Right lung (tissue), 5 donors: ENCODE measurements around the gene LYRM9. TPM values are rescaled to one million over a fixed set of nuclear protein-coding genes. Genes with fewer than 3 reads are reported as not detected.
A peak's percentile ranks its signal among the peaks of the same experiment; 100 is the strongest.
"Not testable (repeated sequence)": the region's sequence is repeated elsewhere in the genome, so short reads cannot be mapped to it uniquely, and the experiment has no call there.

Experiments
- DNase-seq, 2 donors: peaks; one replicate each; pipeline ENCODE4 v3.0.0-alpha.2; 2013
- polyA plus RNA-seq, 5 donors: library from polyadenylated mRNA; unstranded; fragments of 120-200 nt; gene quantifications; one replicate each; pipeline versions ENCODE4 v1.2.1 to v1.2.3, GENCODE V29; 2013; ENCODE audit warnings: inconsistent platforms in 1 of 5, low replicate concordance in 1 of 5; ENCODE audit not compliant: insufficient read length in 5 of 5, insufficient read depth in 1 of 5

Gene LYRM9
- polyA plus RNA-seq, 5 donors: 12.7 to 22.3 (median 14.9) TPM

GRCh38 chr17:27879987-27880608 lies 13.1 kb downstream of the LYRM9 start:
- DNase-seq: peak; percentile 42 to 61

GRCh38 chr17:27878776-27879562 lies 14.2 kb downstream of the LYRM9 start:
- DNase-seq: peak in 1 of 2 donors; percentile 12

DNA sequence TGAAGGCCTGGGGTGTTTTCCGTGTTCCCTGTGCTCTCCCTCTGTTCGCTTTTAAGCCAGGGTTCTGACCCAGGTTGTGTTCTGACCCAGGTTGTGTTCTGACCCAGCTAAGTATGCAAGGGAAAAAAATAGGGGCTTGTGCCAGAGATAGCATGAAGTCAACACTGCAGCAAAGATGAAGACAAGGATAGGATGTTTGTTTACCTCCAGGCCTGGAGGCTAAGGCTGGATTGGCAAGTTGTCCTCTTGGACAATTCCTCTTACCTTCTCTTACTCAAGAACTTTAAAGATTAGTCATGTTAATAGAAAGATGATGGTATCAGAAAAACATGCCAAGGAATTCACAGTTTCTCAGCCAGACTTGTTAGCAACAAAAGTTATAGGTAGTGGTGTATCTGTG lies 19.4 kb downstream of the LYRM9 start:
- DNase-seq: no peak

GRCh38 chr17:27873211-27873610 lies 20.0 kb downstream of the LYRM9 start:
- no peak for DNase-seq

DNA sequence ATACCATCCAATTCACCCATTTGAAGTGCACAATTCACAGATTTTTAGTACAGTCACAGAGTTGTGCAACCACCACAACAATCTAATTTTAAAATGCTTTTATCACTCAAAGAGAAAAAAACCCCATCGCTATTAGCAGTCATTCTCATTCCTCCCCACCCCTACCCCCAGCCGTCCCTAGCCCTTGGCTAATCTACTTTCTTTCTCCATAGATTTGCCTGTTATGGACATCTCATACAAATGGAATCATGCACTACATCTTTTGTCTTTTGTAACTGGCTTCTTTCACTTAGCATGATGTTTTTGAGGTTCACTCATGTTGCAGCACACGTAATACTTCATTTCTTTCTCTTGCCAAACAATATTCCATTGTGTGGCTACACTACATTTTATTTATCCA lies 20.4 kb downstream of the LYRM9 start:
- DNase-seq: no peak

DNA sequence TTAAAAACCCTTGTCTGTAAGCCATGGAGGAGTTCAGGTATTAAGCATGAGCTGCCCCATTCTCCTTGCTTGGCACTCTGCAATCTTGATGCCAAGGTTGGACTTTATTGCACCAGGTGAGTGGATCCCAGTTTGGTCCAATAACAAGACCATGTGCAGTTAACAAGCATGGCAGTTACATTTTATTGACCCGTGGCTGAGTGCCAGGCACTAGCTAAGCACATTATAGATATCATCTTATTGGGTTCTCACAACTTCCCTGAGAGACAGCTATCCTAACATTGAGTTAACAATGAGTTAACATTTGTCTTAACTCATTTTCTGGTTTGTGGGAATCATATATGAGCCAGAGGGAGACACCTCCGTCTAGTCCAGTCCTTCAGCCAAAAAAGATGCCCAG lies 21.8 kb downstream of the LYRM9 start:
- DNase-seq: no peak

GRCh38 chr17:27870345-27870744 lies 22.8 kb downstream of the LYRM9 start:
- no peak for DNase-seq

GRCh38 chr17:27868565-27868964 lies 24.6 kb downstream of the LYRM9 start:
- no peak for DNase-seq

DNA sequence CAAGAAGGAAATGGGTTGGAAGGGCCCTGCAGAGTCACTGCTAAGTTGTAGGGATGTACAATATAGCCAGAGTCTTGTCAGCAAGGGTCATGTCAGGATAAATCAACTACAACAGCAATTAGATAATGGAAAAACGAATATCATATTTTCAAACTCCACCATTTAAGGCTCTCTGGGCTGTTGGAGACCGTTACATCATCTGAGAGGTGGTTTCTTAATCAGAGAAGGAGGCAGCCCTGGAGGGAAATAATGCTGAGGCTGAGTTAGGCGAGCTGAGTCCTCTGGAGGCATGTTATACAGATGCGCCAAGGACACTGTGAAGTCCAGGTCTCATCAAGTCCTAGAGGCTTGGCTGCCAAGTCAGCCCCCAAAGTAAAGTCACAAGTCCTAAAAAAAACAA lies 30.3 kb downstream of the LYRM9 start:
- no peak for DNase-seq

- no peak for DNase-seq
These were observed 31.2 kb downstream of the LYRM9 start for GRCh38 chr17:27862004-27862403.

DNA sequence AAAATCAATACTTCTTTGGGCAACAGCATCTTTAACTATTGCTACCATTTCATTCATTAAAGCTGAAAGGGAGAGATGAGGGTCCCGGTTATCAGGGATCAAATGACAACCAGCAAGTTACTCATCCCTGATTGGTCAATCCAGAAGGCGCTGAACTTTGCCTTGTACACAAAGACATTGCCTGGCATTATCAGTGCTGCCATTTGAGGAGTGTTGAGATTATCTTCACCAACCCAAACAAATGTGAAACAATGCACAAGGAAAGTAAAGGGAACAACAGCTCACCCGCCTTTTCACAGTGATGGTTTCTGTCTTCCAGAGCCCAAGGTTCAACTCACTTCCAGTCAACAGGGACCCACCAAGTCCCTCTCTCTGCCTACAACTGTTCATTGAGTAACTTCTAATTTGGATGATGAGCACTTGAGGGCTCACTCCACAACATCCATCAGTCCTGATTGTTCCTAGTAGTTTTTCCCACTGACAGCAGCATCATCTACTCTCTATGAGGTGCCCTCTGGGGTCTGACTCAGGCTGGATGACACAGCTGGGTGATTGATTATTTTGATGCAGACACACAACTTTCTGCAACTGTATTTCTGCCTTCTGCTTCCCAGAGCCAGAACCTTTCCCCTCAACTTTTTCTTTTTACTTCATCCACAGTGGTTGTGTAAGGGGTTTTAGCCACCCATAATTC lies 32.0 kb downstream of the LYRM9 start:
- DNase-seq: no peak

DNA sequence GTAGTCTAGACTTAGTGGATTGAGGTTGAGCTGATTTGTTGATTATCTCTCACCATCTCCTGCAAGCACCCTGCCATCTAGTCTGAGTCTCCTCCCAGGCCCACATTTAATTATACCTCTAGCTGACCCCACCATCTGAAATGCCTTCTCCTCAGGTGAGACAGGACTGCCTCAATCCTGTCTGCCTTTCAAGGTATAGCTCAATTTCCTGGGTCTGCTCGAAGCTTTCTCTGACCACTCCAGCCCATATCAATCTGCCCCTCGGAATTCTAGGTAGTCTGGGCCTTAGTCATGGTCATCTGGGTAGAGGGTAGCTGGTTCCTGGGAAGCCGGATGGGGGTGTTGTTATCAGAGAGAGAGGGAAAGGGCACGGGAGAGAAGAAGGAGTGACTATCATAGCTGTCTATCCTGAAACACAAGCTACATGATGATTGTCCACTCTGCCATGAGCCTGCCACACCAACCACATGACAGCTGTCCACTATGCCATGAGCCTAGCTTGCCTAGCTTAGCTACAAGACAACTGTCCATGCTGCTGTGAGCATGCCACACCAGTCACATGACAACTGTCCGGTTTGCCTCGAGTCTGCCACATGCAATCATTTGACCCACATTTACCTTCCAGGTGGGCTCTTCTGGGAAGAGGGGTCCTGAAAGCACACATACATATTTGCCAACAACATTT lies 34.4 kb downstream of the LYRM9 start:
- no peak for DNase-seq

DNA sequence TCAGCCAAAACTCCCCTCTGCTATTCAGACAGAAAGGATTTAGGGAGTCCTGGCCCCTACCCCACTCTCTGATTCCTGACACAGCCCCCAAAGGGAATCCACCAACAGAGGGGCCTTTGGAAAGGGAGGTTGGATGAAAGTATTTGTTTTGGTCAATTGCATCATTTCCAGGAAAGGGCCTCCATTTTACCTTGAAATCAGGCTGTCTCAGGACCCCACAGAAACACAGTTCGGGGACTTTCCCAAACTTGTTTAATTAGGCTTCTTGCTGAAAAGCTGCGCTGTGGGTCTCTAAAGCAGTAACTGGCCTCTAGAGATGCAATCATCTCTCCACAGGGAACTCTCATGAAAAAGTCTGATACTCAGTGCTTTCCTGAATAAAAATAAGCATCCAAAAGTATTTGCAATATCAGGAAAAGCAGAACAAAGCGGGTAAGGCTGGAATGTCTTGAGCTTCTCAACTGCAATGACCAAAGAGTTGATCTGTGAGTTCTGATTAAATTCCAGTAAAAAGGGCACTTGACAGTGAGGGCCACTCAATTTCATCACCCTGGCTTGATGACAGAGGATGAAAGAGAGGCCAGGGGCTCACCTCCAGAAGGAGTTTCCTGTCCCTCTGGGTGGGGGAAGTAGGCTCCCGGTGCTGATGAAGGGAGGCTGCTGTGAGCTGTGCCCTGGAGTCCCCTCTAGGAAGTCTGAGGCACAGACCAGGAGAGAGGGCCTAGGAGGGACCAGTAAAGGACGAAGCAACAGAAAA lies 36.3 kb downstream of the LYRM9 start:
- DNase-seq: no peak

DNA sequence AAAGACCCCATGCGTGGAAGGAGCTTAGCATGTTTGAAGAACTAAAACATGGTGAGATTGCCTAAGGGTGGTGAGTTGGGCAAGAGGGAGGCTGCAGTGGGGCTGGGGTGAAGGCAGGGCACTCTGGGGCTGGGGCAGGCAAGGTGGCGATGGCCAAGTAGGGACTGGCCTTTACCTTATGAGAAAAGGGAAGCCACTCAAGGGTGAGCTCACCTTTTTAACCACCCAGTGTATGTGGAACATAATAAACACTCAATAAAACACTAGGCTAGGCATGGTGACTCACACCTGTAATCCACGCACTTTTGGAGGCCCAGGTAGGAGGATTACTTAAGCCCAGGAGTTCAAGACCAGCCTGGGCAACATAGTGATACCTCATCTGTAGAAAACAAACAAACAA lies 37.7 kb downstream of the LYRM9 start:
- DNase-seq: no peak

DNA sequence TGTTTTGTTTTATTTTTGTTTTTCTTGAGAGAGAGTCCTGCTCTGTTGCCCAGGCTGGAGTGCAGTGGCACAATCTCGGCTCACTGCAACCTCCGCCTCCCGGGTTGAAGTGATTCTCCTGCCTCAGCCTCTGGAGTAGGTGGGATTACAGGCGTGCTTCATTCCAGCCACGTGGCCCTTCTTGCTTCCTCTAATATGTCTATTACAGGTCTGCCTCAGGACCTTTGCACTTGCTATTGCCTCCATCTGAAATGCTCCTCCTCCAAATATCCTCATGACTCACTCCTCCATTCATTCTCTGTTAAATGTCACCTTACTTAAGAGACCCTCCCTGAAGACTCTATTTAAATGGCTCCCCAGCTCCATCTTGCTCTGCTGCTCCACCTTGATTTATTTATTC lies 39.0 kb downstream of the LYRM9 start:
- DNase-seq: no peak

DNA sequence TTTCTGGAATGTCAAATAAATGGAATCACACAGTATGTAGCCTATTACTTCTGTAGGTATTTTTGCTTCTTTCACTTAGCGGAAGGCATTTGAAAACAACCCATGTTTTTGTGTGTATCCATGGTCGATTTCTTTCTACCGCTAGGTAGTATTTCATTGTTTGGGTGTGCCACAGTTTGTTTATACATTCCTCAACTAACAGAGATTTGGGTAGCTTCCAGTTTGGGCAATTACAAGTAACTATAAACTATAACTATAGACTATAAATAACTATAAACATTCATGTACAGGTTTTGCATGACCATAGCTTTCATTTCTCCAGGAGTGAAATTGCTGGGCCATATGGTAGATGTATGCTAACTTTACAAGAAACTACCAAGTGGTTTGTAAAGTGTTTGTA lies 40.1 kb downstream of the LYRM9 start:
- DNase-seq: no peak

GRCh38 chr17:27849474-27850185 lies 43.5 kb downstream of the LYRM9 start:
- no peak for DNase-seq

GRCh38 chr17:27848931-27849330 lies 44.2 kb downstream of the LYRM9 start:
- DNase-seq: no peak

GRCh38 chr17:27846808-27847307 lies 46.3 kb downstream of the LYRM9 start:
- DNase-seq: not testable (repeated sequence)

DNA sequence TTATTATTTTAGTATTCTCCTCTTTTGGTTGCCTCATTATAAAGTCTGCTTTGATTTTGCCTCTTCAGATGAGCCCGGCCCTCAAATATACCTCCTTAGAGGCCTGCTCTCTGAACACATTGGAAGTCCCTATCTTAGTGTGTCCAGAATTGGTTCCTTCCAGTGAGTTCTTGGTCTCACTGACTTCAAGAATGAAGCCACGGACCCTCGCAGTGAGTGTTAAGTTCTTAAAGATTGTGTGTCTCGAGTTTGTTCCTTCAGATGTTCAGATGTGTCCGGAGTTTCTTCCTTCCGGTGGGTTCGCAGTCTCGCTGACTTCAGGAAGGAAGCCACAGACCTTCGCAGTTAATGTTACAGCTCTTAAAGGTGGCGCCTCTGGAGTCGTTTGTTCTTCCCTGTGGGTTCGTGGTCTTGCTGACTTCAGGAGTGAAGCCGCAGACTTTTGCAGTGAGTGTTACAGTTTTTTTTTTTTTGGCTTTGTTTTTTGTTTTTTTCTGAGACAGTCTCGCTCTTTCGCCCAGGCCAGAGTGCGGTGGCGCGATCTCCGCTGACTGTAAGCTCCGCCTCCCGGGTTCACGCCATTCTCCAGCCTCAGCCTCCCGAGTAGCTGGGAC lies 47.0 kb downstream of the LYRM9 start:
- DNase-seq: no peak
